Stimulated activated CD8-positive, alpha-beta memory T cell treated with anti-CD3 and anti-CD28 coated beads, Interleukin-2, amount 100 ng/mL, for 1 hour (primary cell): ENCODE data around the gene SNRPA1.

Experiments used
- DNase-seq, 2 donors: peaks; one replicate each; pipeline ENCODE4 v3.0.0-alpha.2; 2020; ENCODE audit warnings: low read depth in 2 of 2

SNRPA1 gene

GRCh38 chr15:101264911-101265641, 30.0 kb downstream of the SNRPA1 start:
- DNase-seq: no peak

- DNase-seq: no peak
These were observed 31.0 kb downstream of the SNRPA1 start for GRCh38 chr15:101264011-101264410.

- no peak for DNase-seq
These were observed 32.5 kb downstream of the SNRPA1 start for GRCh38 chr15:101262551-101262950.

- DNase-seq: peak in 1 of 2 donors; percentile 24
These were observed 36.6 kb downstream of the SNRPA1 start for GRCh38 chr15:101258238-101259144.

- no peak for DNase-seq
These were observed 38.3 kb downstream of the SNRPA1 start for GRCh38 chr15:101256757-101257156.

GRCh38 chr15:101255615-101256241, 39.3 kb downstream of the SNRPA1 start:
- DNase-seq: no peak

GRCh38 chr15:101255051-101255395, 40.0 kb downstream of the SNRPA1 start:
- DNase-seq: no peak

- DNase-seq: no peak
These were observed 40.6 kb downstream of the SNRPA1 start for GRCh38 chr15:101254157-101255050.

- DNase-seq: no peak
These were observed 42.2 kb downstream of the SNRPA1 start for GRCh38 chr15:101252836-101253235.

GRCh38 chr15:101251830-101252820, 42.9 kb downstream of the SNRPA1 start, which contains the start of gene CHSY1:
TSS of gene CHSY1 (minus strand) at chr15:101252048. CDS start at chr15:101251456, 592 bp downstream.
- peak; percentile 73 to 76 for DNase-seq

GRCh38 chr15:101250873-101251829, 43.9 kb downstream of the SNRPA1 start:
- DNase-seq: no peak

GRCh38 chr15:101250341-101250831, 44.7 kb downstream of the SNRPA1 start:
- DNase-seq: no peak

- DNase-seq: no peak
These were observed 46.8 kb downstream of the SNRPA1 start for GRCh38 chr15:101248274-101248673.

GRCh38 chr15:101246824-101247745, 48.0 kb downstream of the SNRPA1 start:
- DNase-seq: no peak

- no peak for DNase-seq
These were observed 48.7 kb downstream of the SNRPA1 start for GRCh38 chr15:101246391-101246790.

- DNase-seq: no peak
These were observed 50.0 kb downstream of the SNRPA1 start for GRCh38 chr15:101244889-101245668.
